Epidermal melanocyte (primary cell): Measurements from ENCODE around the gene FOXD4.
"Not testable (repeated sequence)": the region's sequence is repeated elsewhere in the genome, so short reads cannot be mapped to it uniquely, and the experiment has no call there.

Experiments used
- DNase-seq: peaks from one replicate; pipeline ENCODE4 v3.0.0; 2011; ENCODE audit warnings: low spot score; ENCODE audit not compliant: insufficient read length

The FOXD4 gene

DNA sequence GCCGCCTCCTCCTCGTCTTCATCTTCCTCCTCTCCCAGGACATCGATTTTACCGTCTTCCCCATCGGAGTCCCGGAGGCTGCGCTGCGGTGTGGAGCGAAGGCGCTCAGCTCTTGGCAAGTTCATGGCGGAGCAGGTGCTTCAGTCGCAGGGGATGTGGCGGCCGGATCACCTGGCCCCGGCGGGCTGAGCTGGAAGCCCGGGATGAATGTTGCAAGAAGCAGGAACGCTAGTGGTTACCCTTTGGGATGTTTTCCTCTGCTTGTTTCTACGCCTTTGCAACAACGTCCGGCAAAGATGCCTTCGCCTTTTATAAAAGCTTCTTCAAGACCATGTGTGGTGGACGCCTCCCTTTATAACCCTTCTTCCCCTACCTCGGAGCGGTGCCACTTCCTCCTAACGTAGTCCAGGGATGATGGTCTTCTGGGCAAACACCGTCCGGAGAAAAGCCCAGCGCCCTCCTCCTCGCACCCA lies at the start of gene FOXD4:
TSS of gene FOXD4 (minus strand) at position 423 of the 473 bp plus-strand sequence. CDS start at position 125, 298 bp downstream.
- DNase-seq, result not testable (repeated sequence)

DNA sequence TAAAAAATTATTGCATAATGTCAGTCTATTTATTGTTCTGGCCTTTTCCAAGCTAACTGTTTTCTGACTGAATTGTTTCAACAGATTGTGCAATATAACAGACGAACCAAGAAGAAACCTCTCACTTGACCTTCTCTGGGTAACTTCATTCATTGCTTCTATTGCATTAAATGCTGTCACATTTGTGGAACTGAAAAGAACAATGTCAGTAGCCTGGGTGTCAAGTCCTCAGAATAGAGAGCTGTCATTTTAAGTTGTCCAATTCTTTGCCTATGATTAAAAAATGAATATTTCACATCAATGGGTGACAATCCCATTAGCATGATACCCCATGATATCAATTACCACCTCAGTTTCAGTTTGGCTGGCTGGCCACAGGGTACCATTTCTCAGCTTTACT lies 41.7 kb upstream of the FOXD4 start:
- DNase-seq, result not testable (repeated sequence)

DNA sequence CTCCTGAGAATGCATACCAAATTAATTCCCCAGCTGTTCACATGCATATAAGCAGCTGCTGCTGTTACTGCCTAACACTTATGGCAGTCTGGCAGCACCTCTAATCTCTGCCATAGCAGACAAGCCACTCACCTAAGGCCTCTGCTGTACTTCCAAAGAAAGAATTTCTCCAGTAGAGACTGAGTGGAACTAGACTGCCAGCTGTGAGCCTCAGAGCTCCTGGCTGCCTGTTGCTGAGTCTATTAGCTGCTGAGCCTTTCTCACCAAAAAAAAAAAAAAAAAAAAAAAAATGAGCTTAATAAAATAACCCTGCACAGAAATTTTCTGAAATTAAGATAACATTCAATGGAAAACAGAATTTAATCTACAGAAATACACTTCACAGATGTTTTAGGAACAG lies 33.0 kb upstream of the FOXD4 start:
- DNase-seq, result not testable (repeated sequence)

DNA sequence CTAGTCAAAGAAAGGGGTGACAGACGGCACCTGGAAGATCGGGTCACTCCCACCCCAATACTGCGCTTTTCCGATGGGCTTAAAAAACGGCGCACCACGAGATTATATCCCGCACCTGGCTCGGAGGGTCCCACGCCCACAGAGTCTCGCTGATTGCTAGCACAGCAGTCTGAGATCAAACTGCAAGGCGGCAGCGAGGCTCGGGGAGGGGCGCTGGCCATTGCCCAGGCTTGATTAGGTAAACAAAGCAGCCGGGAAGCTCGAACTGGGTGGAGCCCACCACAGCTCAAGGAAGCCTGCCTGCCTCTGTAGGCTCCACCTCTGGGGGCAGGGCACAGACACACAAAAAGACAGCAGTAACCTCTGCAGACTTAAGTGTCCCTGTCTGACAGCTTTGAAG lies 21.7 kb upstream of the FOXD4 start:
- DNase-seq, result not testable (repeated sequence)

DNA sequence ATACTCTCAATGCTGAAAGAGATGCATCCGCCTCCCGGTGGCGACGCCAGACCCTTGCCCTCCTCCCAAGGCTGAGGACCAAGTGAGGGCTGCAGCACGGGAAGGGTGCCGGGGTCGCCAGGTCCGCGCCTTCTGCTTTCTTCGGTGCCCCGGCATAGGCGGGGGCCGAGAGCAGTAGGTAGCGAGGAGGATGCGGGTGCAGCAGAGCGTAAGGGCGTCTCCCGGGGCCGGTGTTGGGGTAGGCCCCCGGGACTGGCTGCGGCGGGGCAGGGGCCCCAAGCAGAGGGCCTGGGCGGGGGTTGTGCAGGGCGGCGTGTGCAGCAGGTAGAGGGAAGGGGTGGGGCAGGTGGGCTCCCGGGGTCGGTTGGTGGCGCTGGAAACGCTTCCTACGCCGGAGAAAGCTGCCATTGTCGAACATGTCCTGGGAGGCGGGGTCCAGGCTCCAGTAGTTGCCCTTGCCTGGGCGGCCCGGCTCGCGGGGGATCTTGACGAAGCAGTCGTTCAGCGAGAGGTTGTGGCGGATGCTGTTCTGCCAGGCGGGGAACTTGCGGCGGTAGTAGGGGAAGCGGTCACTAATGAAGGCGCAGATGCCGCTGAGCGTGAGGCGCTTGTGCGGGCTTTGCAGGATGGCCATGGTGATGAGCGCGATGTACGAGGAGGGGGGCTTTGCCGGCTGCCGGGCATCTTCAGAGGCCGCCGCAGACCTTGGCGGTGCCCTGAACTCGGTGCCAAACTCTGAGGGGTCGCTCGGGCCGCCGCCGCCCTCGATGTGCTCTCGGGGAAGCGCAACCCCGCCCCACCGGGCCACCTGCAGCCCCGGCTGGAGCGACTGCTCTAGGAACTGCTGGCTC lies 848 bp downstream of the FOXD4 start:
- not testable (repeated sequence) for DNase-seq

DNA sequence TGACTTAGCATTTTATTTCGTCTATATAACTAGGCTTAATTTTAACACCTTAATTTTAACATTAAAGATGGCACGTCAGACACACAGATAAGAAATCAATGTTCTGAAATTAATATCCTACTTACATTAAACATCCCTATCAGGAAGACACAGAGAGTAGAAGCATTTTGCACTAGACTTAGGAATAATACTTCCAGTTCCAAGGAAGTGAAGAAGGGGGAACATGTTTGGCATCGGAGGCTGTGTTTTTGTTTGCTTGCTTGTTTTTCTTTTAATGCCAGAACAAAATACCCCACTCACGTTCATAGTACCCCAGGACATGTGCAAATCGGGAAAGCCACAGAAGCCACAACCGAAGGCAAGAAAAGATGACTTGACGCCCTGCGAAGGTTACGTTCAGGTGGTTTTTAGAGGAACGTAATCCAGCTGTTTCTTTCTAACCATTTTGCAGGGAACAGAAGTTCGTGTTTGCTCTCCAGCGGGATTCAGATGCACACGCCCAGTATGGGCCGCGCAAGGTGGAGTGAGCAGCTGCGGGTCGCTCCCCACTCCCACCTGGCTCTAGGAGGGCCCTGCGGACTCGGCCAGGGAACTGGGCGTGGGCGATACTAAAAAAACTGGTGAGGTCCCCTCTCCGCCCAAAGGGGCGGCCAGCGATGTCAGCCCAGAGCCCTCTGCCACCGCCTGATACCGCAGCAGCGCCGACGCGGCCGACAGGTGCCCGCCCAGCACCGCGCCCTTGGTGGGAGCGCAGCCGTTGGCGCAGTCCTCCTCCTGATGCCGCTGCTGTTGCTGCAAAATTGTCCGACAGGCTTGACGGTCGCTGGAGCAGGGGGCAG lies 1.8 kb downstream of the FOXD4 start:
- not testable (repeated sequence) for DNase-seq

DNA sequence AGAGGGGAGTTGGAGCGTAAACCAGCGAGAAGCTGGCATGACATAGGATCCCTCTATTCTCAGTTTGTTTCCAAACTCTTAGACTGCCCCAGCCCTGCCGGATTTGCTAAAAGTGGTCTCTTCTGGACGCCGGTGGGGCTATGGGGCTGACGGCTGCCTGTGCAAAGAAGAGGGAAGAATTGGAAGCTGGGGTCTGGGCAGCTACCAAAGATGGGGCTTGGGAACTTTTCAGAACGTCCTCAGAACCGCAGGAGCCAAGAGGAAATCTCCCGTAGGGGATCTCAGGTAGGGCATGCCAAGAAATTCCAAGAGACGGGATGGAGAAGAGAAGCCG lies 3.1 kb downstream of the FOXD4 start:
- DNase-seq, result not testable (repeated sequence)

DNA sequence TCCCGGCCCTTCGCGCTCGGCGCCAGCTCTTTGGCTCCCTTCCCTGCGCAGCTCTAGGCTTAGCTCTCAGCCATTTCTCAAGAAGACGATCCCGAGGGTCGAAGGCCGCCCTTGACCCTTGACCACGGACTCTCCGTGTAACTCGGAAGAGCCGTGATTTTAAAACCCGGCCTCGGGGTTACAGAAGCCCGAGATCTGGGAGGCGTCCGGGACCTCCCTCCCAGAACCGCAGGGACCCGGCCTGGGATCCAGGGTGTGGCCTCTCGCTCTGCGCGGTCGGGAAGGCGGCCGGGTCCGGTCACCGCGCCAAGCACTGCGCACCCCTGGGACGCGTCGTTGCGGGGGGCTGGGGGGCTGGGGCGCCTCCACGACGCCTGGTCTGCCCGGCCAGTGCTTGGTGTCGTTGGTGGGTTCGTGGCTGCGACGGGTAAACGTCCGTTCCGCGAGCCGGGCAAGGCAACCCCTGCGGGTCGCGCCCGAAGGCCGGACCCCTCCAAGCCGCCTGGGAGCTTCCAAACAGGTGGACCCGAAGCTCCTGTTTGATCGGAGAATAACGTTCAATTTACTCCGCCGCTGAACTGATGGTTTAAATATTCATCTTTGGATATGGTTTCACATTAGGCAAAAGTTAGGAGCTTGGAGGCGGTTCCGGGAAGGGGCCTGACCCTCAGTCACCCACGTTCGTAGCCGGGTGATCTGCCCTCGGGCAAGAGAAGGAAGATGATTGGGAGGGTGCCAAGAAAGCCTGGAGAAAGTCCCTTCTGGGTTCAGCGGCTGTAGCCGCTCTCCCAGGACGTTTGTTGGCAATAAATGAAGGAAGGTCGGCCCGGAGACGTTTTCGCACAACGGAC lies 3.7 kb downstream of the FOXD4 start:
- not testable (repeated sequence) for DNase-seq

DNA sequence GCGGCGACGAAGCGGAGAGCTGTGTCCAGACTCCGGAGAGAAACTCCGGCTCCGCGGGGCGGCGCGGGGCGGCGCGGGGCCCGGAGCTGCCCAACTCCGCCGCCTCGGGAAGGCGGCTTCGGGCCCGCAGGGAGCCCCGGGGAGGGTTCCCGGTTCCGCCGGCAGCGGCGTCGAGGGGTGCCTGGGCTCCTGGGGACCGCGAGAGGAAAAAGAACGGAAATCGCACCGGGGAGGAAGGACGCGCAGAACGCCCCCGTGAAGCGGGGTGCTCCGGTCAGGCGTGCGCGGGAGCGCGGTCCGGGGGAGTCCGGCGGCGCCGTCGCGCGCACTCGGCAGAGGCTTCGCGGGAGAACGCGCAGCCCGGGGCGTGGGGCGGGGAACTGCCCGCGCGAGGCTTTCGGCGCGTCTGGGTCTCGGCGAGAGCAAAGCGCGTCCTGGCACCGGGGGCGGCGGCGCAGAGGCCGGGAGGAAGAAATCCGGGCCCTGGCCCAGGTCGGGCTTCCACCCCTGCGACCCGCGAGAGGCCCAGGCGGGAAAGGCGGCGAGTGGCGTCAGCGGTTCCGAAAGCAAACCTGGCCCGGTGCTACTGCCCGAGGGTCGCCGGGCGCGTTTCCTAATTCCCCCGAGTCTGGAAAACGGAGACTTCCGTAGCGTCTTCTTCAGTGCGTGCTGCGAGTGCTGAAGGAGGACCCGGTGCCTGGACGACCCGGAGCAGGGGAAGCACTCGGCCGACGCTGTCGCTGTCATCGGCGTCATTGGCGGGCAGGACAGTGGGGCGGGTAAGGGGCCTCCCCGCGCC lies 4.5 kb downstream of the FOXD4 start:
- DNase-seq, result peak; percentile 19

DNA sequence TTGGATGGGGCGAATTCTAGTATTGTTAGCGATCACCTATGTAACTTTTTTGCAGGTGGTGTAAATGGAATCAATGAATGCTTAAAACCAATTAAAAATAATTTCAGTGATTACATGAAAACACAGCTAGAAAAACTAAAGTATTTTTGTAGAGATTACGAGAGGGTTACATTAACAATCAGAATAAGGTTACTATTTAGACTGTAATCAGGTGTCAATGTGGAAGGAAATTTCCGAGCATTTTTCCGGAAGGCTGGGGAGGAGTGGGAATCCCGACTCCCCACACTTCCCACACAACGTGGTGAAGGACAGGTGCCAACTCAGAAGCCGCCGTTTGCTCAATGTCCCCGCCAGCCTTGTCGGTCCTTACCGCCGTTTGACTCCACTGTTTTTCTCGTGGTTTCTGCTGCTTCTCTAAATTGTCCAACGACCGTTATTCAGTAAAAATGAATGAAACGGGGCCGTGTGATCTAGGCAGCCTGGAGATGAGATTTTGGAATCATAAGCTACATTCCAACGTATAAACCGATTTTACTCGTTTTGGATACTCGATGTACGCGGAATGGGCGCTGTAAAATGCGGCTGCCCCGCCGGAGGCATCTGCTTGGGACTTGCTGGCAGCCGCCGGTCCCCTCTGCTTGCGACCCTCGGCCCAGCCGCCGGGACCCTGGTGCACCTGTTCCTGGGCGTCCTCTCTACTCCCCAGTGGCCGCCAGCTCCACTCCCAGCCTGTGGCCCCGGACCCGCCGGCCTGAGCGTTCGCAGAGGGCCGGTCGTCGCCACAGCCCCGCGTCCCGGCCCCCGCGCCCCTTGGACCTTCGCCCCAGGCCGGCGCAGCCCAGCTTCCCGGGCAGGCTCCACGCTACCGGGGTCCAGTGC lies 5.4 kb downstream of the FOXD4 start:
- not testable (repeated sequence) for DNase-seq

DNA sequence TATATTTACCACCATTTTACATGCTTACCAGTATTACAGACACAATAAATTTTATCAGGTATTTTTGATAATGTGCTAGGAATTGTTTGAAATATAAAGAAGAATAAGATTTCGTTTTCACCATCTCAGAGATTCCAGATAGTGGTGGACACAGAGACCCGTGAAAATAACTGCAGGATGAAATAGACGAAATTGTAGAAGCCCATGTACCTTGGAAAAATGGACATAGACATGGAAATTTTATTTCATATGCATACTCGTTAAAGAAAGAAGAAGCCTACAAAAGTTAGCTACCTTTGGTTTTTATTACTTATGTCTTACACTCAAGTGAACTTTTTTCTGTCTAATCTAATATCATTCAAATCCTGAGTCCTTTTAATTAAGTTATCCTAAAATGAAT lies 7.5 kb downstream of the FOXD4 start:
- DNase-seq, result not testable (repeated sequence)

DNA sequence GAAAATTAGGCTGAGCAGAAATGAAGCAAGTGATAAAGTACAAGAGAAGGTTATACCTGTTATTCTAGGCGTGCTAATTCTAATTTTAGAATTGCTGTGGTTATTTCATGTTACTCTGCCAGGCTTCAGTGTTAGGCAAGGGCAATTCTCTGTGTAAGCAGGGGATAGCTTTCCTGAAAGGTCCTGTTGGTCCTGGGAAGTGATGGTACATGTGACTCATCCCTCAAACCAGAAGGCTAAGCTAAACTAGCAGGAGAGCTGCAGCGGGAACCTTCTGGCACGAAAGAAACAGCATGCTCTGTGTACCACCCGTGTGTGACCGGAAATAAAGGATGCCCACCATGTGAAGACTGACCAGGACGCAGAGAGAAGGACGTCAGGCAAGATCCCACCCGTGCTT lies 8.7 kb downstream of the FOXD4 start:
- not testable (repeated sequence) for DNase-seq

DNA sequence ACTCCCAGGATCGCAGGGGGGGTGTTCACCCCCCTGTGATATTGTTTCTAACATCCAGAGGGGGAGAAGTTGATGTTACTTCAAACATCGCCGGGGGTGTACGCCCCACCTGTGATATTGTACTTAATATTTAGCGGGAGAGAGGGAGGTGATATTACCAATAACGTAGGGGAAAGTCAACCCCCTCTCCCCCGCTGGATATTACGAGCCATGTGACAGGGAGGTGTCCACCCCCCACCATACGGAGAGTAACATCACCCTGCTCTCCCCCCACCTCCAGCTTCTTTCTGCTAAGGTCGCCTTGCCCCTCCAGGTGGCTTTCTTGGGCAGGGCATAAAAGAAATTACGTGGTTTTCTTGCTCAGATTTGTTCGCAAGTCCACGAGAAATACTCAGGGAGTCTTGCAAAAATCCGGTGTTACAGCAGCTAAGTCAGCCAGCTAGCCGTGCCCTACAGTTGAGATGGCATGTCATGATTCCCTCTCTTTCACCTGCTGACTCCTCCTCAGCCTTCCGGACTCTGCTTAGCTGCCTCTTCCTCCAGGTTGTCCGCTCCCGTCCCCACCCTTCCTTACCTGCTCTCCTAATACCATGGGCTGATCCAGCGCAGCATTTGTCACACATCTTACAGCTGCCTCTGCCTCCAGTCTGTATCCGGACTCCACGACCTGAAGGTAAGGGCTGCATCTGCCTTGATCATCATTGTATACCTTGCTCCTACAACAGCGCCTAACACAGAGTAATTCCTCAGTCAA lies 9.3 kb downstream of the FOXD4 start:
- not testable (repeated sequence) for DNase-seq

DNA sequence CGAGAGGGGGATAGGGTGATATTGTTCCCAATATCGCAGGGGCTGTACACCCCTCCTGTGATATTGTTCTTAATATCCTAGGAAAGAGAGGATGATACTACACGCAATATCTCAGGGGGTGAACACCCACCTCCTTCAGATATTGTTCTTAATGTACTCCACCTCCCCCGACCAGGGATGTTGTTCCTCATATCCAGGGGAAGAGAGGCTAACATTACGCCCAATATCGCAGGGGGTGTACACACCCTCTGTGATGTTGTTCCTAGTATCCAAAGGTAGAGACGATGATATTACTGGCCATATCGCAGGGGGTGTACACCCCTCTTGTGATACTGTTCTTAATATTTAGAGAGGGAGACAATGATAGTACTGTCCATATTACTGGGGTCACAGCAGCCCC lies 12.2 kb downstream of the FOXD4 start:
- DNase-seq, result not testable (repeated sequence)

DNA sequence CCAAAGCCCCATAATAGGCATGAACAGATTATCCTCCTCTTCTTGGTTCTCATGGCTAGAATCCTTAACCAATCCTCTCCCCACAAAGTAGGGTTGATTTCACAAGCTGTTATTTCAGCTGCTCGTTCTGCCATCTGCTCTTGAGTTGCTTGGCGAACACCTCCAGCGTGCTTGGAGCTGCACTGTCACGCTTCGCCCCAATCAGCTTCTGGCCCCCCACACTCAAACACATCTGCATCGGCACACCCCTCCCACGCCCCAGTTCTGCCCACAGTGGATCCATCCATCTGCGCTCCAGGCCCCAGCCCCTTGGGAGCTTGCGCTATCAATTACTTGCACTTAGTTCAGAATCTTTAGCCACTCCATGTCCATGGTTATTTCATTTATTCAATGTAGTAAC lies 17.8 kb downstream of the FOXD4 start:
- DNase-seq, result not testable (repeated sequence)

DNA sequence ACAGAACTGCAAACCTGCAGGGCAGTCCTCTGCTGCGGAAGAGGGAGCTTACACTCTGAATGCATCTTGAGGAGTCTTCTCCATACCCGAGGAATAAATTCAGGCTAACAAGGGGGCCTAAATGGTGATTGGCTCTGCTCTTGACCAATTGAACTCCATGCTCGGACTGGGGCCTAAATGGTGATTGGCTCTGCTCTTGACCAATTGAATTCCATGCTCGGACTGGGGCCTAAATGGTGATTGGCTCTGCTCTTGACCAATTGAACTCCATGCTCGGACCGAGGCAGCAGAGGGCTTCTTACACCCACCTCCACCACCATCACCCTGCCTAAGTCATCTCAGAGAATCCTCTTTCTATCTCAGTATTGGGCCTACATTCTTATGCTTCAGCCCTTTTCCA lies 18.4 kb downstream of the FOXD4 start:
- DNase-seq, result not testable (repeated sequence)

DNA sequence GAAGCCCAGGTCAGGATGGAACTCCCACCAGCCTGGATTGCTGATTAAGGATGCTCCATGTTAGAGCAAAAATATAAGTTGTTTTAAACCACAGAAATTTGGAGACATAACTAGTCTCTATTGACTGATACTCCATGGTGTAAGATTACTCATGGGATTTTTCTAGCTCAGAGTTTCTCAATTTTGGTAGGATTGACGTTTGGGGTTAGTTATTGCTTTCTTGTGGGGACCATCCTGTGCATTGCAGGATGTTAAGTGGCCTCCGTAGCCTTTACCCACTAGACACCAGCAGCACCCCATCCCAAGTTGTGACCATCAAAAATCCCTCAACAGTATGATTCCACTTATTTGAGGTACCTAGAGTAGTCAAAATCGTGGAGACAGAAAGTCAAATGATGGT lies 19.4 kb downstream of the FOXD4 start:
- not testable (repeated sequence) for DNase-seq

DNA sequence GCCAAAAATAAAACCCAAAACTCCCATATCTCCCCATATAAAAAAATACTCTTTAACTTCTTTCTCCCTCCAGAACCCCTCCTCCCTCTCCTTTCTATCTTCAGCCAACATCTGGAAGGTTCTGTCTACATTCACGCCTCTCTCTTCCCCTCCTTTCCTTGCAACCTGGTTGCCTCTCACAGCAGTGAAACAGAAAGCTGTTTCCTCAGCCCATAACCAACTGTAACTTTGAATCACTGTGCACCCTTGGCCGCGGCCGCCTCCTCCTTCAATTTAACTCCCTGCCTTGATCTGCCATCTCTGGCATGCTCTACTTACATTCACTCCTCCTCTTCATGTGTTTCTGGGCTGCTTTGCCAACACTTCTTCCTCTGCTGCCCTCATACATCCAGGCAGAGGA lies 23.2 kb downstream of the FOXD4 start:
- DNase-seq, result not testable (repeated sequence)

DNA sequence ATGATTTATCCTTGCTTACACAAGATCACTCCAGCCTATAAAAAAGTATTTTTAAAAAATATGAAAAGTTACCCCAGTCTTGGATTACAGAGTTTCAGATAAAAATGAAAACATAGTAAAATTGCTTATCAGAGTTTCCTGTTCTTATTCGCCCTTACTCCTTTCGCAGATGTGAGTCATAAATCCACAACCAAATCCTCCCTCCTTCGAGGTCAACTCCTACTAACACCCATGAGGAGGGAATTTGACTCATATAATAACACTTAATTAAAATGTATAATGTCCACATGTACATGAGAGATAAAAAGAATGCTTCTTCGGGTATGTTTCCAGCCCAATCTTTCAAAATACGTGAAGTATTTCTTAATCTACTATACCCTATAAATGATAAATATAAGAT lies 23.9 kb downstream of the FOXD4 start:
- DNase-seq, result not testable (repeated sequence)
